OCI-LY7 (cell line): ENCODE data around the gene IL2RA.

Source experiments
- EZH2phosphoT487 ChIP-seq: fragments of 200-600 bp; sonication (generic); IDR thresholded peaks from 2 replicates; pipeline ENCODE4 v1.6.1; 2018; ENCODE audit warnings: low read depth, borderline replicate concordance, mild to moderate bottlenecking, mixed run types, antibody characterized with exemption, low read length, moderate library complexity, mixed read lengths
- TF ChIP-seq, protein P1 (sequence below): fragments of 200-600 bp; sonication (generic); conservative IDR thresholded peaks from 2 replicates; pipeline ENCODE4 v1.5.1; 2014; ENCODE audit warnings: mild to moderate bottlenecking, antibody characterized with exemption, low read length, moderate library complexity, mixed read lengths

DNA sequence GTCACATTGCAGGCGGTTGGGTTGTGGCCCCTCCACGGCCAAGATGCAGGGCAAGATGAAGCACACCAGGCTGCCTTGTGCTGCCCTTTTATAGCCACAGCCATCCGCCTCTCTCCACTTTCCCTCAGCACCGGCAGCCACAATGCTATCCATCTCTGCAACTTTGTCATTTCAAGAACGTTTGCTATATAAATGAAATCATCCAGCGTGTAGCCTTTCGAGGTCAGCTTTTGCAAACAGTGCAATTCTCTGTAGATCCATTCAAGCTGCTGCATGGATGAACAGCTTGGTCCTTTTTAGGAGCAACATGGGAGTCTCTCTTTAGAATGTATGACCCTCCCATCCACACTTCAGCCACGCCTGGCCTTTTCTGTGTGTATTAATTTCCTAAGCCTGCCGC lies 78.4 kb downstream of the IL2RA start:
- TF ChIP-seq, protein P1, sequence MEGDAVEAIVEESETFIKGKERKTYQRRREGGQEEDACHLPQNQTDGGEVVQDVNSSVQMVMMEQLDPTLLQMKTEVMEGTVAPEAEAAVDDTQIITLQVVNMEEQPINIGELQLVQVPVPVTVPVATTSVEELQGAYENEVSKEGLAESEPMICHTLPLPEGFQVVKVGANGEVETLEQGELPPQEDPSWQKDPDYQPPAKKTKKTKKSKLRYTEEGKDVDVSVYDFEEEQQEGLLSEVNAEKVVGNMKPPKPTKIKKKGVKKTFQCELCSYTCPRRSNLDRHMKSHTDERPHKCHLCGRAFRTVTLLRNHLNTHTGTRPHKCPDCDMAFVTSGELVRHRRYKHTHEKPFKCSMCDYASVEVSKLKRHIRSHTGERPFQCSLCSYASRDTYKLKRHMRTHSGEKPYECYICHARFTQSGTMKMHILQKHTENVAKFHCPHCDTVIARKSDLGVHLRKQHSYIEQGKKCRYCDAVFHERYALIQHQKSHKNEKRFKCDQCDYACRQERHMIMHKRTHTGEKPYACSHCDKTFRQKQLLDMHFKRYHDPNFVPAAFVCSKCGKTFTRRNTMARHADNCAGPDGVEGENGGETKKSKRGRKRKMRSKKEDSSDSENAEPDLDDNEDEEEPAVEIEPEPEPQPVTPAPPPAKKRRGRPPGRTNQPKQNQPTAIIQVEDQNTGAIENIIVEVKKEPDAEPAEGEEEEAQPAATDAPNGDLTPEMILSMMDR: no peak
- no peak for TF ChIP-seq EZH2phosphoT487
